Measurements from ENCODE around the gene DNAJC15.
"Not testable (repeated sequence)": the region's sequence is repeated elsewhere in the genome, so short reads cannot be mapped to it uniquely, and the experiment has no call there.

DNAJC15 gene

DNA sequence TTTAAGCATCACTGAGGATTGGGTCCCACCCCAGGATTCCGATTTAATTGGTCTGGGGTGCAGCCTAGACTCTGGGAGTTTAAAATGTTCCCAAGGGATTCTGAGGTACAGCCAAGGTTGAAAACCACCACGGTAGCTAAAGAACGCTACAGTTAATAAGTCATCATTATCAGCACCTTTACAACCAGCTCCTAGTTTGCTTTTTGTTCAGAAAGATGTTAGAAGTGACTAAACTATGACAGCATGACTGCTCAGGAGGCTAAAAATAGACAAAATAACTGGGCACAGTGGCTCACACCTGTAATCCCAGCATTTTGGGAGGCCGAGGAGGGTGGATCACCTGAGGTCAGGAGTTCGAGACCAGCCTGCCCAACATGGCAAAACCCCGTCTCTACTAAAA lies 19.7 kb upstream of the DNAJC15 start:
- DNase-seq (ENCODE audit: low read depth in 2 of 2, low spot score in 1 of 2), result no peak

DNA sequence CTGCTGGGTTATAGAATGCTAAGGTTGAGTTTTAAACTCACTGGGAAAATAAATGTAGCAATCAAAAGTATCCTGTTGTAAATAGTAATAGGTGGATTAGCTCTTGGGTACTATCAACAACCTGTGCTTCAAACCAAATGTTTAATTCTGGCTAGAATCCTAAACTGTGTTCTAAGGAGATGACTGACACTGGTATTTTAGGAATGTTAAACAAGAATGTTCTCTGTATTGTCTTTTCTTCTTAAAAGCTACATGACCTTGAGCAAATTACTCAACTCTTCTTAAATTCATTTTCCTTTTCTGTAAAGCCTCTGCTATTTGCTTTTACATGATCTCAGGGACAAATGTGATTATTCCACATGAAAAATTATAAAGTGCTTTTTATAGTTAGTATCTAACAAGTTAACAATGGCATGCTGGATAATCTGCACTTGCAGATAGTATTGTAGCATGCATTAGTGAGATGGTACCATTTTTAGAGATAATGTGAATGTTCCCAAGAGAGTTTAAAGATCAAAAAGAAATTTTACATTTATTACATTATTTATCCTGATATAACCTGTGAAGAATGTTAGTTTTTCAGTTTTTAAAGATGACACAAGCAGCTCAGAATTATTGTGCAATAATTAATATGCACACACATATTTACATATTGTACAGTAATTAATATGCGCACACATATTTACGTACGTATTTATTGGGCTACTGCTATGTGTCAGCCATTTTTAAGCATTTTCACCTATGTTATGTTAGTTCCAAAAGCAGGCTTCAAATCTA lies 17.7 kb upstream of the DNAJC15 start:
- DNase-seq (ENCODE audit: low read depth in 2 of 2, low spot score in 1 of 2), result no peak

DNA sequence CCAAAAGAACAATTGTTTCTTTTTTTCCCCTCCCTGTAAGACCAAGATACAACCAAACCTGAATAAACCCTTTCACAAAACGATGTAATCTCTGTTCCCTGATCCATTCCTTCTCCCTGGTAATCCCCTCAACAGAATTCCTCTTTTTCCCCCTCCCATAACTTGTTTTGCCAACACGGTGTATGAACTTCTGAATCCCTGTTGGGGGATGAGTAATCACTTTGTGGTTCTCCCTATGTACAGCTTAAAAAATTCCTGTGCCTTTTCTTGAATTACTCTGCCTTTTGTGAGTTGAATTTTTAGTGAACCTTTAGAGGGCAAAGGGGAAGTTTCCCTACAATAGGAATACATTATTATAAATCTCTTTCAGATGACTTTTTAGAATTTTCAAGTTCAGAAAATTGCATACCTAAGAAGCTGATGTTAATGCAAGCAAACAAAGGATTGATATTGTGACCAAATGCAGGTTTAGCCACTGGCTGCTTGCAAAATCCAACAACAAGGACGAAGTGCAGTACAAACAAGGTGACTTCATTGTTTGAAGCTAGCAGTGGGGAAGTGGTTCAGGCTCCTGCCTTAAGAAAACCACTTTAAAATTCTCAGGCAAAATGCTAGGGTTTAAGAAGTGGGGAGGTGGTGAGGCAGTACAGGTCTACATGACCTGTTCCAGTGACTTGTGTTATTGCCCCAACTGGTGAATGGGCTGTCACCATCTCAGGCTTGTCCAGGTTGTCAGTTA lies 16.3 kb upstream of the DNAJC15 start:
- no peak for DNase-seq (ENCODE audit: low read depth in 2 of 2, low spot score in 1 of 2)

DNA sequence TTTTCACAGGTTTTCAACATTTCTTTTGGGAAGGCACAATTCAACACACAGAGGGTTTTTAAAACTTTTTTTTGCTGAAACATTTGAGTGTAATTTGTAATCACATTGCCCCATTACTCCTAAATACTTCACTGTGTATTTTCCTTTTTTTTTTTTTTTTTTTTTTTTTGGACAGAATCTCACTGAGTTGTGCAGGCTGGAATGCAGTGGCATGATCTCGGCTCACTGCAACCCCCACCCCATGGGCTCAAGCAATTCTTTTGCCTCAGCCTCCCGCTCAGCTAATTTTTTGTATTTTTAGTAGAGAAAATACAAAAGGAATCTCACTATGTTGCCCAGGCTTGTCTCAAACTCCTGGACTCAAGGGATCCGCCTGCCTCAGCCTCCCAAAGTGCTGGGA lies 14.8 kb upstream of the DNAJC15 start:
- DNase-seq (ENCODE audit: low read depth in 2 of 2, low spot score in 1 of 2), result no peak

DNA sequence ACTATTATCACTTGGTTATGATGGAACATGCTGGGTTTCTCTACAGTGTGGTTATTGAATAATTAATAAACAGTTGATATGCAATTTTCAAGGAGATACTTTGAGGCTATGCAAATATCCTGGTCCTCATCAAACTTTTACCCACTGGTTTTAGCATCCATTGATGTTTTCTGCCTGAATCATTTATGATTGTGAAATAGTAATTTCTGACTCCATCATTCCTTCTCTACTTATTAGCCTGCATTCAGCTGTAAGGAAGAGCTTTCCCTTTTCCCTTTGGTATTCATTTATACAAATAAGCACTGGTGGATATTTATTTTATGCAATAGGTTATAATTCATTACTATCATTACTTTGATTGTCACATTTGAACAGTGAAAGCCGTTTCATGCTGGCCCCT lies 13.9 kb upstream of the DNAJC15 start:
- DNase-seq (ENCODE audit: low read depth in 2 of 2, low spot score in 1 of 2), result no peak

DNA sequence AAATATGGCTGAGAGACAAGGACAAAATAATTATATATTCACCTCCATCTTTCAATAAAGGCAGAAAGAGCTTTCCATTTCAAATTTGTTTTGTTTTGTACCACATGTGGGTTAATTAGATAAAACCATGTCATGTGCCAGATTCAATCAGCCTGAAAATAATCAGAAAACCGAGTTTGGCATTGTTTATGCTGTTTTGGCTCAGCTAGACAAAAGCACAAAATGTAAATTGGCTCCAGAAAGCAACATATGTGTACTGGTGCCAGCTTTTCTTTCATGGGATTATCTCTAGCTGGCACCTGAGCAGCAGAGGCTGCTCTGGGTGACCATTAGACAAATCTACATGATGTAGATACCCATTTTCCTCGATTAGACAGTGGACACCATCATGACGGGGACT lies 9.2 kb upstream of the DNAJC15 start:
- no peak for DNase-seq (ENCODE audit: low read depth in 2 of 2, low spot score in 1 of 2)

DNA sequence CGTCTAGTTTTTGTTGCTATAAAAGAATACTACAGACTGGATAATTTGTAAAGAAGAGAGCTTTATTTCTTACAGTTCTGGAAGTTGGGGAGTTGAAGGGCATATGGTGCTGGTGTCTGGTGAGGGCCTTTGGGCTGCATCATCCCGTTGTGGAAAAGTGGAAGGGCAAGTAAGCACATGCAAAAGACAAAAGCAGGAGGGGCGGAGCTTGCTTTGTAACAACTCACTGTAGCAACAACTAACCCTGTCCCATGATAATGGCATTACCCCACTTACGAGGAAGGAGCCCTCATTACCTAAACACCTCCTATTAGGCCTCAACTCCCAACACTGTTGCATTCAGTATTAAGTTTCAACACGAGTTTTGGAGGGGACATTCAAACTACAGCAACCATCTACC lies 7.2 kb upstream of the DNAJC15 start:
- no peak for DNase-seq (ENCODE audit: low read depth in 2 of 2, low spot score in 1 of 2)

DNA sequence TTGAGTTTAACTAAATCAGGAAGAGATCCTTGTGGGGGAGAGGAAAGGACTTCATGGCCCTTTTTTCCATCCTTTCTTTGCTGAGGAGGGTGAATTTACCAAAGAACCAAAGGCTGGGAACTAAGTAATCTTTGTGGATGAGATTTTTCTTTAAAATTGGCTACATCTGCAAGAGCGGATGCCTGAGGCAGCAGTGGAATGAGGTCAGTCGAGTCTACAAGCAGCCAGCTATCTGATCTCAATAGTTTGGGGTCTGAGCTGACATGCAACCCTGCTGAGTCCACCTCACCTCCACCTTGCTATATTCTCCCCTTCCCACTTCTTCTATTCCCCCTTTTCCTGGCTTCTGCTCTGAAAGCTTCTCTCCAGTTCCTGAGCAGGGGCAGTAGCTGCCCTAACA lies 3.6 kb upstream of the DNAJC15 start:
- DNase-seq (ENCODE audit: low read depth in 2 of 2, low spot score in 1 of 2), result no peak

DNA sequence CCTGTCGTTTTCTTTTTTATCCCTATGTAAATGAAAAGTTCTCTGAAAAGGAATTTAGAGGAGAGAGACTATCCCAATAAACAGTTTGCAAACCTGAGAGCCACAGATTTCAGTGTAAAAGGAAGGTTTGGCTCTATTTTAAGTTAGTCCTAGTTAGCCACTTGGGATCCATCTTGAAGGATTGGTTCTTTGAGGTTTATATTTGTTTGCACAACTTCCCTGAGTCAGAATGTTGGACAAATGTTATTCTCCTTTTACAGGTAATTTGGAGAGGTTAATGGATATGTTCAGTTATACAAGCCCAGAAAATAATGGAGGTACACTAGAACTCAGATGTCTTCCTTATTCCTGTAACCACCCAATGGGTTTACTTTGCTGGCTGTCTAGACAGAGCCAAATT lies 2.6 kb upstream of the DNAJC15 start:
- DNase-seq (ENCODE audit: low read depth in 2 of 2, low spot score in 1 of 2), result no peak

DNA sequence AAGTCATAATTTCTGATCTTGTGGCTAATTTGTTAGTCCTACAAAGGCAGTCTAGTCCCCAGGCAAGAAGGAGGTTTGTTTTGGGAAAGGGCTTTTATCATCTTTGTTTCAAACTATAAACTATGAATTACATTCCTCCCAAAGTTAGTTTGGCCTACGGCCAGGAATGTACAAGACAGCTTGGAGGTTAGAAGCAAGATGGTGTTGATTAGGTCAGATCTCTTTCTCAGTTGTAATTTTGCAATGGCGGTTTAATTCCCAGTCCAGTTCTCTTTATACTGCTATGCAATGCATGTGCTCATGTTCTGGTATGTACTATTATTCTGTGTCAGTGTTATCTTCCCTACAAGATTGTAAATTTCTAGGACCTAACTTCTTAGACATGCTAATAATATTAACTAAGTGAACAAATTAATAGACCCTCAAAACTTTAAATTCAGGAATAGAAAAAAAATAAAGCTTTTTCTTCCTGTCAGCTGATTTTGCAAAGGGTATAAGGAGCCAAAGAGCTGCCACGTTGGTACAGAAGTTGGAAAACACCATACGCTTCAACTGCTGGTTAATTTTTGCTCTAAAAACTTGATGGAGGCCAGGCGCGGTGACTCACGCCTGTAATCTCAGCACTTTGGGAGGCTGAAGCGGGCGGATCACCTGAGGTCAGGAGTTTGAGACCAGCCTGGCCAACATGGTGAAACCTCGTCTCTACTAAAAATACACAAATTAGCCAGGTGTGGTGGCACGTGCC lies 1.3 kb upstream of the DNAJC15 start:
- no peak for DNase-seq (ENCODE audit: low read depth in 2 of 2, low spot score in 1 of 2)

DNA sequence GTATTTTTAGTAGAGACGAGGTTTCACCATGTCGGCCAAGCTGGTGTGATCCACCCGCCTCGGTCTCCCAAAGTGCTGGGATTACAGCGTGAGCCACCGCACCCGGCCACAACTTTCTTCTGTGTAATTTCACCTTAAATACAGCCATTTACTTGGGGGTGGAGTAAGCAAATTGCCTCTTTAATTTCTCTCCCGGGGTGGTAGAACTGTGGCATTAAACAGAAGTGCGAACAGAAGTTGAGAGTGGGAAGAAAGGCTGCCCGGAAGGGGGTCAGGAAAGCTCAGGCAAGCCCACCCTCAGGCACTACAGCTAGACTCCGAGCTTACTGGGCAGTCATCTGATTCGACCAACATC lies 475 bp upstream of the DNAJC15 start:
- no peak for DNase-seq (ENCODE audit: low read depth in 2 of 2, low spot score in 1 of 2)

DNA sequence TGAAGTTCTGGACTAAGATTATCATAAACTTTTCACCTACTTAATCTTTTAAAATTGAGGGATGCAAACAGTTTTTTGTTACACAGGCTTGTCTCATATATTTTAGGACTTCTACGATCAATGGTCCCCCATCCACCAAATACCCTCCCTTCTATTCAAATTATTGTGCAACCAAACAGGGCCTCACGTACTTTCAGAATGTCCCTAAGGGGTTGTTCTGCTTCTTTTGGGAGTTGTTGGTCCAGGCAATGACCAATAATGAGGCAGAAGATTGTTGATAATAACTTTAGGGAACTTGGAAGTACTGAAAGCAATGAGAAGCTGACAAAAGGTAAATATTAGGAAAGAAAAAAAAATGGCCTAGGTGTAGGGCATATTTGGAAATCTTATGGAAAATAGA lies 2.9 kb downstream of the DNAJC15 start:
- DNase-seq (ENCODE audit: low read depth in 2 of 2, low spot score in 1 of 2), result no peak

DNA sequence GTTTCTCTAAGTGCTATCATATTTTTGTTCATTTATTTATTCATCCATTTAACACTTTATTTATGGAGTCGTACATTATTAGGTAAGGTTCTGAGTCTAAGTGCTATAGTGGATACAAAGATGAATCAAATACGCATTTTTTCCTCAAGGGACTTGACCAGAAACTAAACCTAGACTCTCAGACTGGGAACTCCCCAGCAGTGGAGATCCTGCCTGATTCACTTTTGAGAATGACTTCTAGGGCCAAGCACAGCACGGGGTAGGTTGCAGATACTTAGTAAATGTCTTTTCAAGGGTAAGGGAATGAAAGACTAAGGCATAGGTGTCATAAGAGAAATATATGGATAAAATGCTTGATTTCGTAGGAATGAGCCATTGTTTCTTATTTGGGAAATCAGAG lies 7.2 kb downstream of the DNAJC15 start:
- DNase-seq (ENCODE audit: low read depth in 2 of 2, low spot score in 1 of 2), result no peak

DNA sequence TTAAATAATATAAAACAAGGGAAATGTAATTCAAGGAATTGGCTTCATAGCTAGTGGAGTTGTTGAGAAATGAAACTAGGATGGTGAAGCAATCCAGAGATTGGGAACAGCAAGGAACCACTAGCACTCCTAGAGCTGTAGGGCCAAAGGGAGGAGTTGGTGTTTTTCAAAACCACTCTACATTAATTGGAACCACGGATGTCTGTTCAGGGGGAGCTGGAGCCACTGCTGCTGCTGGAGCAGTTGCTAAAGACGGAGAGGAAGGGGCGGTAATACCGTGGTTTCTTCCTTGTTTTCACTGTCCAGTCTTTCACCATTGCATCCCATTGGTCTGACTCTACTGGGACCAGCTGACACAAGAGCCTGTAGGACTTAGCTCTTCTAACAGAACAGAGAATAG lies 8.5 kb downstream of the DNAJC15 start:
- DNase-seq (ENCODE audit: low read depth in 2 of 2, low spot score in 1 of 2), result no peak

DNA sequence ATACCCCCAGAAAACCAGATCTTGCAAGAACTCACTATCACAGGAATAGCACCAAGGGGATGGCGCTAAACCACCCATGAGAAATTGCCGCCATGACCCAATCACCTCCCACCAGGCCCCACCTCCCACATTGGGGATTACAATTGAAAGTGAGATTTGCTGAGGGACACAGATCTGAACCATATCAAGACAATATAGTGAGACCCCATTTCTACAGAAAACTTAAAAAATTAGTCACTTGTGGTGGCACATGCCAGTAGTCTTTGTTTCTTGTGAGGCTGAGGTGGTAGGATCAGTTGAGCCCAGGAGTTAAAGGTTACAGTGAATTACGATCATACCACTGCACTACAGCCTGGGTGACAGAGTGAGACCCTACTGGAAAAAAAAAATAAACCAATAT lies 9.7 kb downstream of the DNAJC15 start:
- no peak for DNase-seq (ENCODE audit: low read depth in 2 of 2, low spot score in 1 of 2)

DNA sequence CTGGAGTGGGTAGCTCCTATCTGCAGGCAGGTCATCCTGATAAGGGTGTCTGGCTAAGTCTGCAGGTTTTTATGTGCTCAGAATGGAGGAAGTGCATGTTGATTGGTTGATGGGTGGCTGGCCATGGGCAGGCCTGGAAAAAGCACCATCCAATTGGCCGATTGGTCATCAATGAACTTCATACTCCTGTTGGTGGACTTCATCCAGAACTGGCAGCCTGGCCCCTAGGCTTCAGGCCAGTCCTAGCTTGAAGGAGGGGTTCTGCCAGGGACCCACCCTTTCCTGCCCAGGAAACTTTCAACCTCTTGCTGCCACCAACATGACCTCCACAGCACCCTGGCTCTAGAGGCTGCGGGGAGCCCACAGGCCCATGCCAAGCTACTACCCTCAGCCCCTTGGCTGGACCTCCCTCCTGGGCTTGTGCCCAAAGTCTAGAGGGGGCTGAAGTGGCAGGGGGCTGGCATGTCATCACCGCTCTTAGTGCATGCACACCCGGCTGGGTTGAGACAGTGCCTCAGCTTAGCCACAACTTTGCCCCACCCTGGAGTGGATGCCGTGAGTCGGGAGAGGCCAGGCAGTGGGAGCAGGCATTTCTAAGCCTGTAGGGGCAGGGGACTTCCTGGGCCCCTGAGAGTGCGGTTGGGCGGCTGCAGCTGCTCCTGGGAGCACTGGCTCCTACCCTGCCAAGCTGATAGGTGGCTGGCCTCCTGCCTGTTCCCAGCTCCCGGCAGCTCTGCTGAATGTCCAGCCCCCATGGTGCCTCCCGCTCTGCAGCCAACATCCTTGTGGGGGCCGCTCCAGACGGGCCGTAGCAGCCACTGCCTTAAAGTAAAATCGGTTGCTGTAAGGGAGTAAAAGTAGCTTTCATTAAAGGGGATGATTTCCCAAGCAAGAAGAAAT lies 13.2 kb downstream of the DNAJC15 start:
- no peak for DNase-seq (ENCODE audit: low read depth in 2 of 2, low spot score in 1 of 2)

DNA sequence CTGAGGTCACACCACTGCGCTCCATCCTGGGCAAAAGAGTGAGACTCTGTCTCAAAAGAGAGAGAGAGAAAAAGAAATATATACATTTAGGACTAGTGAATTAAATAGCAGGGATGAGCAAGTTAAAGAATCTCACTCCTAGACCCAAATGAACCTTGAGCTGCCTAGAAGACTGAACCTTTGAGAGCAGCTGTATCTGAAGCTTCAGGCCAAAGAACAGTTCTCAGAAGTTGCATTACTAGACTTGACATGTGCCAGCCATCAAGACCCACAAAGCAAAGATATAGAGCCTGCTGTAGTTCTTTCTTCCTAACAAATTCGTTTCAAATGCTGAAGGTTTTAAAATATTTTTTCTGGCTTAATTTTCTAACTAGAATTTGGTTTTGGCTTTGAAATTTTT lies 16.6 kb downstream of the DNAJC15 start:
- DNase-seq (ENCODE audit: low read depth in 2 of 2, low spot score in 1 of 2), result no peak

DNA sequence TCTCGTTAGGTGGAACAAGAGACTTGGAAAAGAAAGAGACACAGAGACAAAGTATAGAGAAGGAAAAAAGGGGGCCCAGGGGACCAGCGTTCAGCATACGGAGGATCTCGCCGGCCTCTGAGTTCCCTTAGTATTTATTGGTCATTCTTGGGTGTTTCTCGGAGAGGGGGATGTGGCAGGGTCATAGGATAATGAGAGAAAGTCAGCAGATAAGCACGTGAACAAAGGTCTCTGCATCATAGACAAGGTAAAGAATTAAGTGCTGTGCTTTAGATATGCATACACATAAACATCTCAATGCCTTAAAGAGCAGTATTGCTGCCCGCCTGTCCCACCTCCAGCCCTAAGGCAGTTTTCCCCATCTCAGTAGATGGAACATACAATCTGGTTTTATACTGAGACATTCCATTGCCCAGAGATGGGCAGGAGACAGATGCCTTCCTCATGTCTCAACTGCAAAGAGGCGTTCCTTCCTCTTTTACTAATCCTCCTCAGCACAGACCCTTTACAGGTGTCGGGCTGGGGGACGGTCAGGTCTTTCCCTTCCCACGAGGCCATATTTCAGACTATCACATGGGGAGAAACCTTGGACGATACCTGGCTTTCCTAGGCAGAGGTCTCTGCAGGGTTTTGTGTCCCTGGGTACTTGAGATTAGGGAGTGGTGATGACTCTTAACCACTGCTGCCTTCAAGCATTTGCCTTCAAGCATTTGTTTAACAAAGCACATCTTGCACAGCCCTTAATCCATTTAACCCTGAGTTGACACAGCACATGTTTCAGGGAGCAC lies 17.4 kb downstream of the DNAJC15 start:
- not testable (repeated sequence) for DNase-seq (ENCODE audit: low read depth in 2 of 2, low spot score in 1 of 2)

DNA sequence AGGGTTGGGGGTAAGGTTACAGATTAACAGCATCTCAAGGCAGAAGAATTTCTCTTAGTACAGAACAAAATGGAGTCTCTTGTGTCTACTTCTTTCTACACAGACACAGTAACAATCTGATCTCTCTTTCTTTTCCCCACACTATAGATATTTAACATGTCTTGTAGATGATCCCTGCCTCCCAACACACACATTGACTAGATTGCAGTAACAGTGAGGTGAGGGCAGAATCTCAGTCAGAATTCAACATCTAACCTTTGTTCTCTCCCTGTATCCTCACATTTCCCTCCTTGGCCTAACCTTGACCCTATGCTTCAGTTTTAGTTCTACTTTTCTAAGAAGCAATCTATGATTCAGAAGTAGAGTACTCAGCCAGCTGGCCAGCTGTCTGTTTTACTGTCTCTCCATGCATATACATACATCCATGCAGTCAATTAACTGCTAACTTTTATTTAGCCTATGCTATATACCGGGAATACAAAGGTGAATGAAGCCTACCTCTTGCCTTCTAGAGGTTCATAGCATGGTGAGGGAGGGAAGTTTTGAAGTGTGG lies 18.1 kb downstream of the DNAJC15 start:
- DNase-seq (ENCODE audit: low read depth in 2 of 2, low spot score in 1 of 2), result no peak

DNA sequence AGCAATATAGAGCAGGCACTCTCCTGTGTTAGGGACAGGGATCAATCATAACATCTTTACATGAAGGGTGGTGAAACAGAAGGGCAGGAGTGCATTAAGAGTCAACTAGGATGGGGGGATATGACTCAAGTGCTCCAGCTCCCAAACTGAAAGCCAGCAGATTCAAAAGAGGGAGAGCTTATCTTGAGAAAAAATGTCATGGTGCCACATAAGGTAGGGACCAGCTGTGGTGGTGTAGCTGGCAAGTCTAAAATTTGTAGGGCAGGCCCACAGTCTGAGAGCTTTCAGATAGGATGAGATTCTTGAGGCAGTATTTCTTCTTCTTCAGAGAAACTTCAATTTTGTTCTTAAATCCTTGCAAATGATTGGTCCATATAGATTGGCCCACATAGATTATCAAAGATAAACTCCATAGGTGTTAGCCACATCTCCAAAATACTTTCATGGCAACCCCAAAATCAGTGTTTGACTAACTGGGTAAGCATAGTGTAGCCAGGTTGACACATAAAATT lies 19.1 kb downstream of the DNAJC15 start:
- DNase-seq (ENCODE audit: low read depth in 2 of 2, low spot score in 1 of 2), result no peak

All from stimulated activated CD8-positive, alpha-beta memory T cell treated with anti-CD3 and anti-CD28 coated beads, Interleukin-4, amount 100 ng/mL, for 4 hours (primary cell).